Erythroblast (primary cell): ENCODE measurements around the gene ACSM6.

Experiments
- GATA1 ChIP-seq: IDR thresholded peaks from 2 replicates; pipeline ENCODE4 v1.6.1; 2011; ENCODE audit warnings: low read depth, mild to moderate bottlenecking, control low read depth, low read length, moderate library complexity
- POLR2A ChIP-seq: IDR thresholded peaks from 2 replicates; pipeline ENCODE4 v1.6.1; 2011; ENCODE audit warnings: mild to moderate bottlenecking, low read length

GRCh38 chr10:95214369-95214768 lies 20.3 kb downstream of the ACSM6 start:
- no peak for TF ChIP-seq POLR2A
- no peak for TF ChIP-seq GATA1
